ENCODE measurements around the gene MYO1H.
"Not testable (repeated sequence)": the region's sequence is repeated elsewhere in the genome, so short reads cannot be mapped to it uniquely, and the experiment has no call there.

MYO1H gene

GRCh38 chr12:109423392-109423791 lies 75.7 kb downstream of the MYO1H start:
- H3K4me3 ChIP-seq (ENCODE audit: low read length): no peak overlapping the region
- no peaks in the 10 kb centered on the region for H3K9me3 ChIP-seq (replicated peaks; ENCODE audit: low read length)
- H3K36me3 ChIP-seq (ENCODE audit: insufficient read depth, low read length): no peaks in the 10 kb centered on the region
- H3K4me1 ChIP-seq (ENCODE audit: control insufficient read depth, insufficient read depth, low read length): no peaks in the 10 kb centered on the region
- H3K4me2 ChIP-seq (ENCODE audit: low read length): no peak overlapping the region
- H3K27me3 ChIP-seq (ENCODE audit: control insufficient read depth, insufficient read depth, low read length): peaks cover 48% of the 10 kb centered on the region
- no peak overlapping the region for H3K9ac ChIP-seq (ENCODE audit: low read depth, low read length)

- Histone ChIP-seq H3K4me3 (ENCODE audit: low read length) (no peak overlapping the region), H3K4me2 (ENCODE audit: low read length) (no peak overlapping the region), H3K36me3 (ENCODE audit: insufficient read depth, low read length) (no peaks in the 10 kb centered on the region), H3K9me3 (replicated peaks; ENCODE audit: low read length) (no peaks in the 10 kb centered on the region), H3K27me3 (ENCODE audit: control insufficient read depth, insufficient read depth, low read length) (peaks cover 19% of the 10 kb centered on the region), H3K9ac (ENCODE audit: low read depth, low read length) (no peak overlapping the region), H3K4me1 (ENCODE audit: control insufficient read depth, insufficient read depth, low read length) (no peaks in the 10 kb centered on the region)
These were observed 80.4 kb downstream of the MYO1H start for GRCh38 chr12:109428037-109428629.

- not testable (repeated sequence) for H3K4me1 ChIP-seq (ENCODE audit: control insufficient read depth, insufficient read depth, low read length); H3K9ac ChIP-seq (ENCODE audit: low read depth, low read length); H3K4me2 ChIP-seq (ENCODE audit: low read length); H3K36me3 ChIP-seq (ENCODE audit: insufficient read depth, low read length); H3K4me3 ChIP-seq (ENCODE audit: low read length); H3K9me3 ChIP-seq (replicated peaks; ENCODE audit: low read length)
- peaks cover 18% of the 10 kb centered on the region for H3K27me3 ChIP-seq (ENCODE audit: control insufficient read depth, insufficient read depth, low read length)
These were observed 81.1 kb downstream of the MYO1H start for GRCh38 chr12:109428804-109429203.

GRCh38 chr12:109430244-109430643 lies 82.5 kb downstream of the MYO1H start:
- H3K4me2 ChIP-seq (ENCODE audit: low read length): no peak overlapping the region
- H3K27me3 ChIP-seq (ENCODE audit: control insufficient read depth, insufficient read depth, low read length): peaks cover 5% of the 10 kb centered on the region
- H3K4me3 ChIP-seq (ENCODE audit: low read length): no peak overlapping the region
- H3K9ac ChIP-seq (ENCODE audit: low read depth, low read length): no peak overlapping the region
- no peaks in the 10 kb centered on the region for H3K9me3 ChIP-seq (replicated peaks; ENCODE audit: low read length)
- H3K4me1 ChIP-seq (ENCODE audit: control insufficient read depth, insufficient read depth, low read length): no peaks in the 10 kb centered on the region
- H3K36me3 ChIP-seq (ENCODE audit: insufficient read depth, low read length): no peaks in the 10 kb centered on the region

GRCh38 chr12:109432431-109432830 lies 84.7 kb downstream of the MYO1H start:
- H3K4me1 ChIP-seq (ENCODE audit: control insufficient read depth, insufficient read depth, low read length): peaks cover 2% of the 10 kb centered on the region
- no peaks in the 10 kb centered on the region for H3K9me3 ChIP-seq (replicated peaks; ENCODE audit: low read length)
- H3K4me2 ChIP-seq (ENCODE audit: low read length): no peak overlapping the region
- H3K27me3 ChIP-seq (ENCODE audit: control insufficient read depth, insufficient read depth, low read length): no peaks in the 10 kb centered on the region
- no peak overlapping the region for H3K9ac ChIP-seq (ENCODE audit: low read depth, low read length)
- H3K4me3 ChIP-seq (ENCODE audit: low read length): no peak overlapping the region
- H3K36me3 ChIP-seq (ENCODE audit: insufficient read depth, low read length): no peaks in the 10 kb centered on the region

GRCh38 chr12:109432842-109433304 lies 85.2 kb downstream of the MYO1H start:
- Histone ChIP-seq H3K36me3 (ENCODE audit: insufficient read depth, low read length) (no peaks in the 10 kb centered on the region), H3K4me1 (ENCODE audit: control insufficient read depth, insufficient read depth, low read length) (peaks cover 3% of the 10 kb centered on the region), H3K9ac (ENCODE audit: low read depth, low read length) (no peak overlapping the region), H3K27me3 (ENCODE audit: control insufficient read depth, insufficient read depth, low read length) (no peaks in the 10 kb centered on the region), H3K9me3 (replicated peaks; ENCODE audit: low read length) (no peaks in the 10 kb centered on the region), H3K4me3 (ENCODE audit: low read length) (no peak overlapping the region), H3K4me2 (ENCODE audit: low read length) (no peak overlapping the region)

GRCh38 chr12:109433618-109434017 lies 85.9 kb downstream of the MYO1H start:
- Histone ChIP-seq H3K4me3 (ENCODE audit: low read length) (no peak overlapping the region), H3K9me3 (replicated peaks; ENCODE audit: low read length) (no peaks in the 10 kb centered on the region), H3K4me2 (ENCODE audit: low read length) (no peak overlapping the region), H3K36me3 (ENCODE audit: insufficient read depth, low read length) (no peaks in the 10 kb centered on the region), H3K4me1 (ENCODE audit: control insufficient read depth, insufficient read depth, low read length) (peaks cover 3% of the 10 kb centered on the region), H3K9ac (ENCODE audit: low read depth, low read length) (no peak overlapping the region), H3K27me3 (ENCODE audit: control insufficient read depth, insufficient read depth, low read length) (no peaks in the 10 kb centered on the region)

- no peak overlapping the region for H3K9ac ChIP-seq (ENCODE audit: low read depth, low read length)
- no peak overlapping the region for H3K4me2 ChIP-seq (ENCODE audit: low read length)
- no peaks in the 10 kb centered on the region for H3K9me3 ChIP-seq (replicated peaks; ENCODE audit: low read length)
- H3K4me3 ChIP-seq (ENCODE audit: low read length): no peak overlapping the region
- H3K36me3 ChIP-seq (ENCODE audit: insufficient read depth, low read length): no peaks in the 10 kb centered on the region
- no peaks in the 10 kb centered on the region for H3K27me3 ChIP-seq (ENCODE audit: control insufficient read depth, insufficient read depth, low read length)
- H3K4me1 ChIP-seq (ENCODE audit: control insufficient read depth, insufficient read depth, low read length): peaks cover 11% of the 10 kb centered on the region
These were observed 86.9 kb downstream of the MYO1H start for GRCh38 chr12:109434582-109434981.

GRCh38 chr12:109435428-109436187 lies 87.9 kb downstream of the MYO1H start:
- H3K36me3 ChIP-seq (ENCODE audit: insufficient read depth, low read length): no peaks in the 10 kb centered on the region
- peaks cover 13% of the 10 kb centered on the region for H3K4me1 ChIP-seq (ENCODE audit: control insufficient read depth, insufficient read depth, low read length)
- H3K9me3 ChIP-seq (replicated peaks; ENCODE audit: low read length): no peaks in the 10 kb centered on the region
- H3K9ac ChIP-seq (ENCODE audit: low read depth, low read length): no peak overlapping the region
- no peak overlapping the region for H3K4me2 ChIP-seq (ENCODE audit: low read length)
- H3K27me3 ChIP-seq (ENCODE audit: control insufficient read depth, insufficient read depth, low read length): no peaks in the 10 kb centered on the region
- no peak overlapping the region for H3K4me3 ChIP-seq (ENCODE audit: low read length)

- no peaks in the 10 kb centered on the region for H3K9me3 ChIP-seq (replicated peaks; ENCODE audit: low read length)
- no peak overlapping the region for H3K9ac ChIP-seq (ENCODE audit: low read depth, low read length)
- H3K4me3 ChIP-seq (ENCODE audit: low read length): no peak overlapping the region
These were observed 88.5 kb downstream of the MYO1H start for GRCh38 chr12:109436188-109436560.

GRCh38 chr12:109439181-109439580 lies 91.5 kb downstream of the MYO1H start:
- peaks cover 18% of the 10 kb centered on the region for H3K4me1 ChIP-seq (ENCODE audit: control insufficient read depth, insufficient read depth, low read length)
- no peak overlapping the region for H3K4me3 ChIP-seq (ENCODE audit: low read length)
- H3K9ac ChIP-seq (ENCODE audit: low read depth, low read length): no peak overlapping the region
- no peaks in the 10 kb centered on the region for H3K27me3 ChIP-seq (ENCODE audit: control insufficient read depth, insufficient read depth, low read length)
- H3K4me2 ChIP-seq (ENCODE audit: low read length): no peak overlapping the region
- H3K9me3 ChIP-seq (replicated peaks; ENCODE audit: low read length): no peaks in the 10 kb centered on the region
- H3K36me3 ChIP-seq (ENCODE audit: insufficient read depth, low read length): peaks cover 1% of the 10 kb centered on the region

More at GRCh38 chr12:109436188-109436560, 88.5 kb downstream of the MYO1H start:
- Histone ChIP-seq H3K4me1 (ENCODE audit: control insufficient read depth, insufficient read depth, low read length) (peaks cover 13% of the 10 kb centered on the region), H3K4me2 (ENCODE audit: low read length) (no peak overlapping the region), H3K36me3 (ENCODE audit: insufficient read depth, low read length) (no peaks in the 10 kb centered on the region), H3K27me3 (ENCODE audit: control insufficient read depth, insufficient read depth, low read length) (no peaks in the 10 kb centered on the region)

- H3K9me3 ChIP-seq (replicated peaks; ENCODE audit: low read length): not testable (repeated sequence)
These were observed 92.3 kb downstream of the MYO1H start for GRCh38 chr12:109439951-109440350.

More at GRCh38 chr12:109439951-109440350, 92.3 kb downstream of the MYO1H start:
- H3K27me3 ChIP-seq (ENCODE audit: control insufficient read depth, insufficient read depth, low read length); H3K9ac ChIP-seq (ENCODE audit: low read depth, low read length); H3K4me2 ChIP-seq (ENCODE audit: low read length); H3K4me3 ChIP-seq (ENCODE audit: low read length); H3K36me3 ChIP-seq (ENCODE audit: insufficient read depth, low read length): not testable (repeated sequence)
- H3K4me1 ChIP-seq (ENCODE audit: control insufficient read depth, insufficient read depth, low read length): peaks cover 26% of the 10 kb centered on the region
